ENCODE measurements around the gene BATF2.

DNA sequence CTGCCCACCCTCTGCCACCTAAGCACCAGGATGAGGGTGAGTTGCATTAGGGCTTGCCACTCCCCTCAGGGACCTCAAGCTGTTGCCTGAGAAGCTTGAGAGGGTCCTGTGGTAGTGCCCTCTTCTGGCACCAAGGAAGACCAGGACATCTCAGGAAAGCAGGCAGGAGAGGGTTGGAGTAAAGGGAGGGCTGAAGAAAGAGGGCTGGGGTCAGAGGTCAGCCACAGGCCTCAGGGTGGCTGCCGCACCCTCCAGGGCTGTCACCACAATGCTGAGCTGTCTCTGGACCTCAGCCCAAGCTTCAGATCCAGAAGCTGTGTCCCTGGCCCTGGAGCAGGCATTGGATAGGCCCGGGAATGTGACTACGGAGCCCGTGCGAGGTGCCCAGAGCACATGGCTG lies 48.3 kb upstream of the BATF2 start:
- TF ChIP-seq EZH2 (IDR thresholded peaks at IDR 0.05; ENCODE audit: insufficient read depth, poor library complexity, severe bottlenecking): no peak
- TF ChIP-seq EZH2phosphoT487 (IDR thresholded peaks at IDR 0.05; ENCODE audit: insufficient read depth, low read depth): no peak

Measured in GM23248 (cell line).